HFFc6 (cell line): ENCODE data around the gene PYGO2. TPM values are rescaled to one million over a fixed set of nuclear protein-coding genes. Genes with fewer than 3 reads are reported as not detected.

Source experiments
- DNase-seq: peaks from one replicate; pipeline ENCODE4 v3.0.0-alpha.2; 2018
- H3K27ac Mint-ChIP-seq: 2 replicates; pipeline ENCODE4 v1.8.0; 2020; ENCODE audit warnings: mild to moderate bottlenecking, mixed read lengths
- H3K27me3 Mint-ChIP-seq: 2 replicates; pipeline ENCODE4 v1.8.0; 2021; ENCODE audit warnings: mild to moderate bottlenecking, moderate library complexity, mixed read lengths; ENCODE audit not compliant: insufficient read depth
- H3K36me3 Mint-ChIP-seq: 2 replicates; pipeline ENCODE4 v1.8.0; 2021; ENCODE audit warnings: low read depth, mixed read lengths
- H3K4me1 Mint-ChIP-seq: 2 replicates; pipeline ENCODE4 v1.8.0; 2020; ENCODE audit warnings: low read depth, mixed read lengths
- H3K4me3 Mint-ChIP-seq: 2 replicates; pipeline ENCODE4 v1.8.0; 2020; ENCODE audit warnings: mild to moderate bottlenecking, moderate library complexity, mixed read lengths
- H3K9me3 Mint-ChIP-seq: 2 replicates; pipeline ENCODE4 v1.8.0; 2020; ENCODE audit warnings: mild to moderate bottlenecking, mixed read lengths
- CTCF ChIP-seq: fragments of 200-600 bp; sonication (generic); IDR thresholded peaks from 2 replicates; pipeline ENCODE4 v1.5.0; 2021; ENCODE audit warnings: antibody characterized with exemption, mild to moderate bottlenecking
- total RNA-seq, 6 experiments: library from RNA; stranded (reverse); fragmentation: NEBNext Ultra II Directional; extraction: Animal tissue kit (Norgen Biotek cat#: 25700); gene quantifications; 2 replicates in 1 of 6; 3 replicates in 5 of 6; pipeline ENCODE4 v1.2.3, GENCODE V29; 2021

PYGO2 gene
- total RNA-seq, 6 experiments from 2014 or later, result 19.9 to 23.7 (median 21.3) TPM

- Mint-ChIP-seq H3K27ac (no peak overlapping the region), H3K9me3 (no peaks in the 10 kb centered on the region)
- no peak for DNase-seq
These were observed 37.9 kb downstream of the PYGO2 start for GRCh38 chr1:154923695-154924094.

GRCh38 chr1:154913273-154913672, 48.3 kb downstream of the PYGO2 start:
- DNase-seq, result no peak
- Mint-ChIP-seq H3K27ac (no peak overlapping the region), H3K27me3 (peaks cover 25% of the 10 kb centered on the region), H3K9me3 (peaks cover 10% of the 10 kb centered on the region), H3K36me3 (peaks cover 12% of the 10 kb centered on the region), H3K4me3 (no peak overlapping the region), H3K4me1 (no peaks in the 10 kb centered on the region)
- TF ChIP-seq CTCF, result no peak

More at GRCh38 chr1:154923695-154924094, 37.9 kb downstream of the PYGO2 start:
- Mint-ChIP-seq H3K27me3 (no peaks in the 10 kb centered on the region; the same call in 1 of the 2 replicates), H3K4me3 (no peak overlapping the region), H3K36me3 (peaks cover 26% of the 10 kb centered on the region), H3K4me1 (no peaks in the 10 kb centered on the region)
- TF ChIP-seq CTCF, result no peak

GRCh38 chr1:154912755-154913154, 48.8 kb downstream of the PYGO2 start:
- H3K36me3 Mint-ChIP-seq, result peaks cover 12% of the 10 kb centered on the region
- no peaks in the 10 kb centered on the region for H3K4me1 Mint-ChIP-seq
- DNase-seq, result no peak
- TF ChIP-seq CTCF, result no peak
- no peak overlapping the region for H3K4me3 Mint-ChIP-seq
- peaks cover 11% of the 10 kb centered on the region for H3K9me3 Mint-ChIP-seq
- H3K27me3 Mint-ChIP-seq, result peaks cover 26% of the 10 kb centered on the region
- H3K27ac Mint-ChIP-seq, result no peak overlapping the region

GRCh38 chr1:154911691-154912550, 49.7 kb downstream of the PYGO2 start:
- no peak for DNase-seq
- H3K4me1 Mint-ChIP-seq, result no peaks in the 10 kb centered on the region
- H3K4me3 Mint-ChIP-seq, result no peak overlapping the region
- peaks cover 27% of the 10 kb centered on the region for H3K27me3 Mint-ChIP-seq
- H3K27ac Mint-ChIP-seq, result no peak overlapping the region
- peaks cover 11% of the 10 kb centered on the region for H3K36me3 Mint-ChIP-seq
- no peak for TF ChIP-seq CTCF
- peaks cover 11% of the 10 kb centered on the region for H3K9me3 Mint-ChIP-seq

GRCh38 chr1:154910851-154911250, 50.7 kb downstream of the PYGO2 start:
- peaks cover 5% of the 10 kb centered on the region; the same call in 1 of the 2 replicates for H3K36me3 Mint-ChIP-seq
- H3K4me3 Mint-ChIP-seq, result no peak overlapping the region
- peaks cover 7% of the 10 kb centered on the region for H3K9me3 Mint-ChIP-seq
- H3K27me3 Mint-ChIP-seq, result peaks cover 30% of the 10 kb centered on the region
- TF ChIP-seq CTCF, result no peak
- no peak overlapping the region for H3K27ac Mint-ChIP-seq
- no peaks in the 10 kb centered on the region for H3K4me1 Mint-ChIP-seq
- no peak for DNase-seq
